Measurements from ENCODE around the gene MAPKAPK2. TPM values are rescaled to one million over a fixed set of nuclear protein-coding genes. Genes with fewer than 3 reads are reported as not detected.

Gene MAPKAPK2
- total RNA-seq, 1 donor from 2014 or later: 24.7 TPM

GRCh38 chr1:206646504-206646903 lies 38.2 kb upstream of the MAPKAPK2 start:
- H3K79me2 ChIP-seq (ENCODE audit: low read depth): no peaks in the 10 kb centered on the region
- TF ChIP-seq CTCF (IDR thresholded peaks at IDR 0.05) (no peak), EZH2phosphoT487 (IDR thresholded peaks at IDR 0.05) (no peak), EZH2 (IDR thresholded peaks at IDR 0.05) (no peak)
- no peak for DNase-seq (ENCODE audit: low spot score)
- no peak overlapping the region for H3K27ac Mint-ChIP-seq
- H4K20me1 ChIP-seq (ENCODE audit: low read depth): no peaks in the 10 kb centered on the region
- no peaks in the 10 kb centered on the region for H3K9me3 Mint-ChIP-seq
- H3K27me3 Mint-ChIP-seq (ENCODE audit: insufficient read depth, low read depth): no peaks in the 10 kb centered on the region
- no peak overlapping the region for H3K27ac ChIP-seq
- no peaks in the 10 kb centered on the region for H3K4me1 Mint-ChIP-seq
- H3K4me2 ChIP-seq: no peak overlapping the region
- no peaks in the 10 kb centered on the region for H3K27me3 ChIP-seq
- H2AFZ ChIP-seq (replicated peaks): no peak overlapping the region
- no peak overlapping the region for H3K4me3 ChIP-seq
- no peaks in the 10 kb centered on the region for H3K4me1 ChIP-seq
- peaks cover 17% of the 10 kb centered on the region for H3K36me3 Mint-ChIP-seq
- H3K4me3 Mint-ChIP-seq: no peak overlapping the region
- H3K36me3 ChIP-seq: no peaks in the 10 kb centered on the region
- H3F3A ChIP-seq (ENCODE audit: low read depth): no peaks in the 10 kb centered on the region
- H3K9me3 ChIP-seq (ENCODE audit: low read depth): no peaks in the 10 kb centered on the region
- no peak overlapping the region for H3K9ac ChIP-seq

- Mint-ChIP-seq H3K4me1 (no peaks in the 10 kb centered on the region), H3K4me3 (no peak overlapping the region), H3K9me3 (no peaks in the 10 kb centered on the region), H3K27ac (no peak overlapping the region), H3K36me3 (peaks cover 22% of the 10 kb centered on the region), H3K27me3 (ENCODE audit: insufficient read depth, low read depth) (no peaks in the 10 kb centered on the region)
- no peak for DNase-seq (ENCODE audit: low spot score)
- no peak overlapping the region for H3K4me2 ChIP-seq
- no peaks in the 10 kb centered on the region for H3K79me2 ChIP-seq (ENCODE audit: low read depth)
- no peak overlapping the region for H3K9ac ChIP-seq
- no peak overlapping the region for H3K27ac ChIP-seq
- no peaks in the 10 kb centered on the region for H4K20me1 ChIP-seq (ENCODE audit: low read depth)
- H3K4me3 ChIP-seq: no peak overlapping the region
- H3K9me3 ChIP-seq (ENCODE audit: low read depth): no peaks in the 10 kb centered on the region
- no peaks in the 10 kb centered on the region for H3F3A ChIP-seq (ENCODE audit: low read depth)
- H3K27me3 ChIP-seq: no peaks in the 10 kb centered on the region
- no peak for TF ChIP-seq EZH2phosphoT487 (IDR thresholded peaks at IDR 0.05)
- TF ChIP-seq EZH2 (IDR thresholded peaks at IDR 0.05): no peak
- no peak for TF ChIP-seq CTCF (IDR thresholded peaks at IDR 0.05)
- H3K36me3 ChIP-seq: no peaks in the 10 kb centered on the region
- H3K4me1 ChIP-seq: no peaks in the 10 kb centered on the region
- no peak overlapping the region for H2AFZ ChIP-seq (replicated peaks)
These were observed 37.5 kb upstream of the MAPKAPK2 start for GRCh38 chr1:206647224-206647623.

- Histone ChIP-seq H3K4me2 (no peak overlapping the region), H3K9me3 (ENCODE audit: low read depth) (no peaks in the 10 kb centered on the region), H3K27ac (no peak overlapping the region), H2AFZ (replicated peaks) (no peak overlapping the region), H3K9ac (no peak overlapping the region), H3K4me3 (no peak overlapping the region), H4K20me1 (ENCODE audit: low read depth) (no peaks in the 10 kb centered on the region), H3F3A (ENCODE audit: low read depth) (no peaks in the 10 kb centered on the region), H3K4me1 (no peaks in the 10 kb centered on the region), H3K36me3 (no peaks in the 10 kb centered on the region), H3K27me3 (no peaks in the 10 kb centered on the region), H3K79me2 (ENCODE audit: low read depth) (no peaks in the 10 kb centered on the region)
- TF ChIP-seq EZH2phosphoT487 (IDR thresholded peaks at IDR 0.05) (no peak), EZH2 (IDR thresholded peaks at IDR 0.05) (no peak), CTCF (IDR thresholded peaks at IDR 0.05) (no peak)
- no peak for DNase-seq (ENCODE audit: low spot score)
- Mint-ChIP-seq H3K36me3 (peaks cover 26% of the 10 kb centered on the region), H3K27me3 (ENCODE audit: insufficient read depth, low read depth) (no peaks in the 10 kb centered on the region), H3K27ac (no peak overlapping the region), H3K9me3 (no peaks in the 10 kb centered on the region), H3K4me1 (no peaks in the 10 kb centered on the region), H3K4me3 (no peak overlapping the region)
These were observed 35.3 kb upstream of the MAPKAPK2 start for GRCh38 chr1:206649261-206649921.
